DOHH2 (cell line): Measurements from ENCODE around the gene MRC2.

Experiments used
- H3F3A ChIP-seq: fragments of 200-600 bp; sonication (generic), shearing (Covaris generic); 2 replicates; pipeline ENCODE4 v1.6.0; 2016; ENCODE audit warnings: antibody characterized with exemption, mild to moderate bottlenecking; ENCODE audit not compliant: control insufficient read depth, insufficient read depth
- H3K27ac ChIP-seq: fragments of 200-600 bp; sonication (generic); 2 replicates; pipeline ENCODE4 v1.5.1; 2014; ENCODE audit warnings: low read depth, mild to moderate bottlenecking, low read length, moderate library complexity
- H3K27me3 ChIP-seq: fragments of 200-600 bp; sonication (generic); 2 replicates; pipeline ENCODE4 v1.6.1; 2014; ENCODE audit warnings: mild to moderate bottlenecking, low read length, mixed read lengths; ENCODE audit not compliant: control insufficient read depth
- H3K36me3 ChIP-seq: fragments of 200-600 bp; sonication (generic); 2 replicates; pipeline ENCODE4 v1.6.1; 2014; ENCODE audit warnings: mild to moderate bottlenecking, low read length, moderate library complexity, mixed read lengths; ENCODE audit not compliant: control insufficient read depth
- H3K4me1 ChIP-seq: fragments of 200-600 bp; sonication (generic); 2 replicates; pipeline ENCODE4 v1.6.1; 2014; ENCODE audit warnings: mild to moderate bottlenecking, low read length, mixed read lengths; ENCODE audit not compliant: control insufficient read depth
- H3K4me2 ChIP-seq: fragments of 200-600 bp; sonication (generic); 2 replicates; pipeline ENCODE4 v1.6.0; 2014; ENCODE audit warnings: mild to moderate bottlenecking, low read length, moderate library complexity
- H3K4me3 ChIP-seq: fragments of 200-600 bp; sonication (generic); 2 replicates; pipeline ENCODE4 v1.5.1; 2014; ENCODE audit warnings: mild to moderate bottlenecking, low read length, mixed read lengths
- H3K79me2 ChIP-seq: fragments of 200-600 bp; sonication (generic); 2 replicates; pipeline ENCODE4 v1.6.1; 2014; ENCODE audit warnings: mild to moderate bottlenecking, low read length, mixed read lengths; ENCODE audit not compliant: control insufficient read depth
- H3K9me2 ChIP-seq: fragments of 200-600 bp; sonication (generic); replicated peaks from 2 replicates; pipeline ENCODE4 v1.6.1; 2014; ENCODE audit warnings: mild to moderate bottlenecking, low read length, mixed read lengths; ENCODE audit not compliant: control insufficient read depth
- H3K9me3 ChIP-seq: fragments of 200-600 bp; sonication (generic); 2 replicates; pipeline ENCODE4 v1.6.1; 2014; ENCODE audit warnings: antibody characterized with exemption, low read length, mixed read lengths; ENCODE audit not compliant: control insufficient read depth, insufficient read depth
- H4K20me1 ChIP-seq: fragments of 200-600 bp; sonication (generic); 2 replicates; pipeline ENCODE4 v1.6.0; 2014; ENCODE audit warnings: low read depth, mild to moderate bottlenecking, antibody characterized with exemption, low read length, moderate library complexity; ENCODE audit not compliant: control insufficient read depth, insufficient read depth
- EZH2phosphoT487 ChIP-seq: fragments of 200-600 bp; sonication (generic); IDR thresholded peaks from 2 replicates; pipeline ENCODE4 v1.6.1; 2017; ENCODE audit warnings: borderline replicate concordance, mild to moderate bottlenecking, antibody characterized with exemption, low read length, moderate library complexity, mixed read lengths
- TF ChIP-seq, protein P1 (sequence below): fragments of 200-600 bp; sonication (generic); IDR thresholded peaks from one replicate; pipeline ENCODE4 v1.5.1; 2014; ENCODE audit warnings: antibody characterized with exemption, mild to moderate bottlenecking, low read depth, low read length; ENCODE audit not compliant: poor library complexity, severe bottlenecking

MRC2 gene

DNA sequence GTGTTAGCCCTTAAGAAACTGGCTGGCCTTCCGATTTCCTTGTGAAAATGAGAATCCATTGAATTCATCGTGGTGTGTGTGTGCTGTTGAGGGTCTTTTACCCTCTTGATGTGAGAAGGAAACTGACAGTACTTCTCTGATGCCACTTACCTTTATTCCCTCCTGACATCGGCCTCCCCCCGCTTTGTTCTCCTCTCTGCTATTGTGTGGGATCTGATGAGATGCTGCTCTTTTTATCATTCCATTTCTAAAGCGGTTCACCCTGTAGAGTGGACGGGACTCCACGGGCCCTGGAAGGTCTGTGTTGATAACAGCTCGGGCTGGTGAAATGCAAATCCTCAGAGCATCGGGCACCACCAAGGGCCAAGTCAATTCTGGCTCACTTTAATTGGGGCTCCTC is 110.8 kb downstream of the MRC2 start:
- Histone ChIP-seq H3K9me2 (no peaks in the 10 kb centered on the region), H3K79me2 (no peaks in the 10 kb centered on the region), H3K4me1 (no peaks in the 10 kb centered on the region), H3K4me3 (no peak overlapping the region), H3F3A (no peaks in the 10 kb centered on the region), H4K20me1 (no peaks in the 10 kb centered on the region), H3K4me2 (no peak overlapping the region), H3K27ac (no peak overlapping the region), H3K9me3 (no peaks in the 10 kb centered on the region), H3K27me3 (no peaks in the 10 kb centered on the region; the same call in 1 of the 2 replicates), H3K36me3 (no peaks in the 10 kb centered on the region)
- TF ChIP-seq EZH2phosphoT487, result no peak
- TF ChIP-seq, protein P1, sequence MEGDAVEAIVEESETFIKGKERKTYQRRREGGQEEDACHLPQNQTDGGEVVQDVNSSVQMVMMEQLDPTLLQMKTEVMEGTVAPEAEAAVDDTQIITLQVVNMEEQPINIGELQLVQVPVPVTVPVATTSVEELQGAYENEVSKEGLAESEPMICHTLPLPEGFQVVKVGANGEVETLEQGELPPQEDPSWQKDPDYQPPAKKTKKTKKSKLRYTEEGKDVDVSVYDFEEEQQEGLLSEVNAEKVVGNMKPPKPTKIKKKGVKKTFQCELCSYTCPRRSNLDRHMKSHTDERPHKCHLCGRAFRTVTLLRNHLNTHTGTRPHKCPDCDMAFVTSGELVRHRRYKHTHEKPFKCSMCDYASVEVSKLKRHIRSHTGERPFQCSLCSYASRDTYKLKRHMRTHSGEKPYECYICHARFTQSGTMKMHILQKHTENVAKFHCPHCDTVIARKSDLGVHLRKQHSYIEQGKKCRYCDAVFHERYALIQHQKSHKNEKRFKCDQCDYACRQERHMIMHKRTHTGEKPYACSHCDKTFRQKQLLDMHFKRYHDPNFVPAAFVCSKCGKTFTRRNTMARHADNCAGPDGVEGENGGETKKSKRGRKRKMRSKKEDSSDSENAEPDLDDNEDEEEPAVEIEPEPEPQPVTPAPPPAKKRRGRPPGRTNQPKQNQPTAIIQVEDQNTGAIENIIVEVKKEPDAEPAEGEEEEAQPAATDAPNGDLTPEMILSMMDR, result no peak

DNA sequence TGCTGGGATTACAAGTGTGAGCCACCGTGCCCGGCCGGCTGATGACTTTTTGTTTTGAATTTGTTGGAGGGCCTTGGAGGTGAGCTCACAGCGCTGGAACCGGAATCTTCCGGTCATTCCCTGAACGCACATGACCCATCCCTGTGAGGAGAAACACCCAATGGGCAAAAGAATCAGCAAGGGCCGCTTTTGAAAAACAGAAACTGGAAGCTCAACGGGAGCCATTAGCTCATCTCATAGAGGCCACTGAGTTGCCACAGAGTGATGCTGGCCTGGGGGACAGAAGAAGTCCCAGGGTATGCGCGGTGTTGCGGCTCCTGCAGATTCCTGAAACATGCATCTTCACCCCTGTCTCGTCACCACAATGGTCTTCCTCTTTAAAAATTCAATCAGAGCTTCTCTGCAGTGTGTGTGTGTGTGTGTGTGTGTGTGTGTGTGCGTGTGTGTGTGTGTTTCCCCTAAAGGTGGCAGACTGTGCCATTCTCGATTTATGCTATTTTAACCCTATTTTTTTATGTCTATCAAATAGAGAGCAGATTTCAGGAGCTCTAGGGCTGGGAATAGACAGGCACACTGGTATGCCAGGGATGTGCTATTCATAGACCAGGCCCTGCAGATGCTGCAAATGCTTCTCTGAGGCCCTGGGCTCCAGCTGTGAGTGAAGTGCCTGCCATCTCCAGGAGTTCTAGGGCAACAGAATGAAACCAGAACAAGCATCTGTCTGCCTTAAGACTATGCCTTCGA is 112.3 kb downstream of the MRC2 start:
- TF ChIP-seq, protein P1, result no peak
- no peak for TF ChIP-seq EZH2phosphoT487
- H3K4me1 ChIP-seq, result no peaks in the 10 kb centered on the region
- H4K20me1 ChIP-seq, result no peaks in the 10 kb centered on the region
- no peaks in the 10 kb centered on the region for H3F3A ChIP-seq
- H3K4me2 ChIP-seq, result no peak overlapping the region
- H3K4me3 ChIP-seq, result no peak overlapping the region
- H3K27me3 ChIP-seq, result no peaks in the 10 kb centered on the region; the same call in 1 of the 2 replicates
- H3K36me3 ChIP-seq, result no peaks in the 10 kb centered on the region
- no peak overlapping the region for H3K27ac ChIP-seq
- no peaks in the 10 kb centered on the region for H3K79me2 ChIP-seq
- no peaks in the 10 kb centered on the region for H3K9me3 ChIP-seq
- H3K9me2 ChIP-seq, result no peaks in the 10 kb centered on the region

DNA sequence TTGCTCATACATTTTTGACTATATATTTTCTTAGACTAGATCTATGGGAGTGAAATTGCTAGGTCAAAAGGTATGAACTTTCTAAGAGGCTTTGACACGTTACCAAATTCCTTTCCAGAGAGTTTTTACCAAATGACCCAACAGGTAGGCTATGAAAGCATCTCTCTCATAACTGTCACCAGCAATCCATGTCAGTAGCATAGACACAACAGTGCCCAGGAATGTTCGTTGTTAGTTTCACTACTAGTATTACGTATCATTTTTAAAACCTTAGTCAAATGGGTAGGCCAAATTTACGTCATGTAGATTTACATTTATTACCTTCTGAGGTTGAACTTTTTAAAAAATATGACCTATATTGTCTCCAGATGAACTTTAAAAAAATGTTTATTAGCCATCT is 113.8 kb downstream of the MRC2 start:
- H3K27ac ChIP-seq, result no peak overlapping the region
- no peaks in the 10 kb centered on the region for H3F3A ChIP-seq
- no peaks in the 10 kb centered on the region for H3K36me3 ChIP-seq
- no peaks in the 10 kb centered on the region for H3K9me2 ChIP-seq
- no peak overlapping the region for H3K4me3 ChIP-seq
- H3K4me1 ChIP-seq, result no peaks in the 10 kb centered on the region
- TF ChIP-seq, protein P1, result no peak
- no peak for TF ChIP-seq EZH2phosphoT487
- no peaks in the 10 kb centered on the region for H4K20me1 ChIP-seq
- no peaks in the 10 kb centered on the region for H3K9me3 ChIP-seq
- H3K4me2 ChIP-seq, result no peak overlapping the region
- H3K79me2 ChIP-seq, result no peaks in the 10 kb centered on the region
- no peaks in the 10 kb centered on the region for H3K27me3 ChIP-seq
